A549 (cell line): ENCODE results near the gene BANP. TPM values are rescaled to one million over a fixed set of nuclear protein-coding genes. Genes with fewer than 3 reads are reported as not detected.

Experiments
- ATAC-seq, 2 experiments: fragments of 200-7000 bp in 1 of 2; fragments of >200 bp in 1 of 2; cut with Nextera tagmentation in 1 of 2; cut with Tn5 transposase in 1 of 2; 3 replicates each; pipeline versions ENCODE4 v1.8.0 to v1.9.1; 2018 to 2020; ENCODE audit warnings: mild to moderate bottlenecking in 1 of 2, moderate library complexity in 1 of 2
- CTCF ChIA-PET: fragments of 300-600 bp; sonication (Branson Sonifier 250); formaldehyde crosslinking; extraction: SDS; loops from one replicate; lab custom pipeline; 2021; ENCODE audit warnings: antibody characterized with exemption, inconsistent platforms; lab: Yijun Ruan, JAX
- POLR2A ChIA-PET: fragments of 350-600 bp; formaldehyde crosslinking; extraction: SDS; loops from one replicate; lab custom pipeline; 2021; ENCODE audit warnings: antibody characterized with exemption, inconsistent platforms; lab: Yijun Ruan, JAX
- DNase-seq, 2 experiments: peaks; one replicate each; pipeline versions ENCODE4 v3.0.0 to v3.0.0-alpha.2; 2011 to 2016; ENCODE audit warnings: low read depth in 1 of 2, low spot score in 1 of 2
- FAIRE-seq: peaks from 2 replicates; lab custom pipeline; 2011; peaks lifted over from hg19 to GRCh38; lab: Jason Lieb, UNC
- H3K27ac ChIP-seq, 2 experiments: fragments of >200 bp; sonication (Bioruptor Twin); formaldehyde crosslinking; 3 replicates each; pipeline ENCODE4 v1.5.1; 2016 to 2017
- H3K4me1 ChIP-seq: fragments of >200 bp; sonication (Bioruptor Twin); formaldehyde crosslinking; 3 replicates; pipeline ENCODE4 v1.6.1; 2016
- H3K4me2 ChIP-seq: fragments of >200 bp; sonication (Bioruptor Twin); formaldehyde crosslinking; 3 replicates; pipeline ENCODE4 v1.6.1; 2016
- H3K4me3 ChIP-seq: fragments of >200 bp; sonication (Bioruptor Twin); formaldehyde crosslinking; 3 replicates; pipeline ENCODE4 v1.5.1; 2016
- H3K9me3 ChIP-seq: fragments of >200 bp; sonication (Bioruptor Twin); formaldehyde crosslinking; 3 replicates; pipeline ENCODE4 v1.6.1; 2016
- CBX2 ChIP-seq: fragments of 200-600 bp; sonication (generic); IDR thresholded peaks from 2 replicates; pipeline ENCODE4 v1.6.1; 2016; ENCODE audit warnings: low read depth, mild to moderate bottlenecking, borderline replicate concordance
- CBX8 ChIP-seq: fragments of 200-600 bp; sonication (generic); IDR thresholded peaks from 2 replicates; pipeline ENCODE4 v1.6.1; 2016
- CHD4 ChIP-seq: fragments of 200-600 bp; sonication (generic); IDR thresholded peaks from 2 replicates; pipeline ENCODE4 v1.6.1; 2016; ENCODE audit warnings: antibody characterized with exemption, mild to moderate bottlenecking, borderline replicate concordance
- EHF ChIP-seq: fragments of 250-450 bp; sonication (Bioruptor Pico); IDR thresholded peaks from 2 replicates; pipeline ENCODE4 v1.5.0; 2020; ENCODE audit warnings: mild to moderate bottlenecking
- EHMT2 ChIP-seq: fragments of 200-600 bp; sonication (generic); IDR thresholded peaks from 2 replicates; pipeline ENCODE4 v1.6.1; 2016; ENCODE audit warnings: antibody characterized with exemption, low read depth, mild to moderate bottlenecking, moderate library complexity
- EP300 ChIP-seq, 2 experiments: fragments of >200 bp; sonication (Bioruptor Twin); formaldehyde crosslinking; IDR thresholded peaks; 2 replicates in 1 of 2; 3 replicates in 1 of 2; pipeline ENCODE4 v1.6.1; 2016 to 2017
- FOSB ChIP-seq: fragments of 250-450 bp; sonication (Bioruptor Pico); IDR thresholded peaks from 2 replicates; pipeline ENCODE4 v1.5.0; 2020; ENCODE audit warnings: mild to moderate bottlenecking, moderate library complexity
- FOSL2 ChIP-seq, 2 experiments: fragments of 450-650 bp in 1 of 2; fragments of >200 bp in 1 of 2; sonication (Bioruptor Twin) in 1 of 2; formaldehyde crosslinking; IDR thresholded peaks; 2 replicates each; pipeline versions ENCODE4 v1.5.0 to v1.6.1; 2016 to 2020; ENCODE audit warnings: mild to moderate bottlenecking in 1 of 2, moderate library complexity in 1 of 2
- GATA3 ChIP-seq: IDR thresholded peaks from 2 replicates; pipeline ENCODE4 v1.6.1; 2012; ENCODE audit warnings: borderline replicate concordance
- HDAC2 ChIP-seq: fragments of 200-600 bp; sonication (generic); IDR thresholded peaks from 2 replicates; pipeline ENCODE4 v1.6.1; 2016
- HOXB13 ChIP-seq: fragments of 250-450 bp; sonication (Bioruptor Pico); IDR thresholded peaks from 2 replicates; pipeline ENCODE4 v1.5.0; 2020; ENCODE audit warnings: low read depth, mild to moderate bottlenecking, moderate library complexity
- JUN ChIP-seq, 2 experiments: fragments of >200 bp; sonication (Bioruptor Twin); formaldehyde crosslinking; IDR thresholded peaks; 2 replicates in 1 of 2; 3 replicates in 1 of 2; pipeline ENCODE4 v1.6.1; 2016 to 2017
- KDM1A ChIP-seq: fragments of 200-600 bp; sonication (generic); IDR thresholded peaks from 2 replicates; pipeline ENCODE4 v1.6.1; 2016; ENCODE audit warnings: low read depth, mild to moderate bottlenecking
- MAFK ChIP-seq: fragments of 450-650 bp; IDR thresholded peaks from 2 replicates; pipeline ENCODE4 v1.6.1; 2014; ENCODE audit not compliant: partially characterized antibody
- MAZ ChIP-seq: fragments of 150-350 bp; IDR thresholded peaks from 2 replicates; pipeline ENCODE4 v1.6.1; 2014; ENCODE audit warnings: antibody characterized with exemption, low read depth, low read length, borderline replicate concordance
- MYC ChIP-seq: IDR thresholded peaks from 2 replicates; pipeline ENCODE4 v1.6.1; 2012; ENCODE audit warnings: mild to moderate bottlenecking, inconsistent platforms, low read length, improper control_type of control experiment, borderline replicate concordance
- NPAS2 ChIP-seq: fragments of 250-450 bp; sonication (Bioruptor Pico); IDR thresholded peaks from 2 replicates; pipeline ENCODE4 v1.8.0; 2022; ENCODE audit warnings: mild to moderate bottlenecking, moderate library complexity, borderline replicate concordance
- POLR2A ChIP-seq: IDR thresholded peaks from 2 replicates; pipeline ENCODE4 v1.6.1; 2012; ENCODE audit warnings: mild to moderate bottlenecking, low read length
- POLR2AphosphoS2 ChIP-seq: conservative IDR thresholded peaks from 2 replicates; pipeline ENCODE4 v1.6.1; 2012; ENCODE audit warnings: low read length, improper control_type of control experiment, inconsistent platforms
- RARB ChIP-seq: fragments of 250-450 bp; sonication (Bioruptor Pico); IDR thresholded peaks from 2 replicates; pipeline ENCODE4 v1.8.0; 2021; ENCODE audit warnings: mild to moderate bottlenecking, moderate library complexity
- RCOR1 ChIP-seq: fragments of 150-350 bp; IDR thresholded peaks from 2 replicates; pipeline ENCODE4 v1.6.1; 2014; ENCODE audit warnings: antibody characterized with exemption, low read length, low read depth
- SREBF2 ChIP-seq: fragments of 450-650 bp; IDR thresholded peaks from 2 replicates; pipeline ENCODE4 v1.6.1; 2014; ENCODE audit warnings: mild to moderate bottlenecking, moderate library complexity
- TP53 ChIP-seq: fragments of 250-450 bp; sonication (Bioruptor Pico); IDR thresholded peaks from 2 replicates; pipeline ENCODE4 v1.5.0; 2021; ENCODE audit warnings: mild to moderate bottlenecking, moderate library complexity
- ZC3H11A ChIP-seq: fragments of 450-650 bp; IDR thresholded peaks from 2 replicates; pipeline ENCODE4 v1.6.1; 2014; ENCODE audit warnings: antibody characterized with exemption, mild to moderate bottlenecking
- ZFP36 ChIP-seq: fragments of 450-650 bp; IDR thresholded peaks from 2 replicates; pipeline ENCODE4 v1.6.1; 2014; ENCODE audit warnings: borderline replicate concordance; ENCODE audit not compliant: partially characterized antibody
- ZNF302 ChIP-seq: fragments of 250-450 bp; sonication (Bioruptor Pico); IDR thresholded peaks from 2 replicates; pipeline ENCODE4 v1.9.0; 2021; ENCODE audit warnings: inconsistent platforms, mild to moderate bottlenecking, moderate library complexity
- ZSCAN20 ChIP-seq: fragments of 250-450 bp; sonication (Bioruptor Pico); IDR thresholded peaks from 2 replicates; pipeline ENCODE4 v1.8.0; 2022; ENCODE audit warnings: mild to moderate bottlenecking, moderate library complexity
- WGBS: methylation state at CpG from one replicate; pipeline ENCODE4 v1.1.6; 2017; ENCODE audit errors: missing lambda C conversion rate; 5-methylcytosine and 5-hydroxymethylcytosine counted together
- polyA plus RNA-seq, 4 experiments: library from polyadenylated mRNA; depleted of rRNA in 3 of 4; stranded (reverse); fragments of >200 nt; fragmentation: RNase III in 1 of 4; extraction: RNeasy Plus Mini Kit Qiagen cat#74134 plus additional on column Dnase treatment in 1 of 4; gene quantifications; 2 replicates in 3 of 4; 3 replicates in 1 of 4; pipeline ENCODE4 v1.2.3, GENCODE V29; 2011 to 2017
- TF ChIP-seq, protein P1 (sequence below): fragments of 450-650 bp; IDR thresholded peaks from 2 replicates; pipeline ENCODE4 v1.6.1; 2014; ENCODE audit warnings: antibody characterized with exemption
- TF ChIP-seq, protein P2 (sequence below): fragments of 150-350 bp; IDR thresholded peaks from 2 replicates; pipeline ENCODE4 v1.6.1; 2014; ENCODE audit warnings: low read depth, mild to moderate bottlenecking, low read length
- TF ChIP-seq, protein P3 (sequence below): IDR thresholded peaks from 2 replicates; pipeline ENCODE4 v1.6.1; 2012; ENCODE audit warnings: low read depth, borderline replicate concordance
- TF ChIP-seq, protein P4 (sequence below): fragments of >200 bp; sonication (Bioruptor Twin); formaldehyde crosslinking; IDR thresholded peaks from 3 replicates; pipeline ENCODE4 v1.6.1; 2016

The BANP gene
- polyA plus RNA-seq, 2 of the 4 experiments (the other 2 are of a cell fraction), result 17.1 to 17.2 TPM

DNA sequence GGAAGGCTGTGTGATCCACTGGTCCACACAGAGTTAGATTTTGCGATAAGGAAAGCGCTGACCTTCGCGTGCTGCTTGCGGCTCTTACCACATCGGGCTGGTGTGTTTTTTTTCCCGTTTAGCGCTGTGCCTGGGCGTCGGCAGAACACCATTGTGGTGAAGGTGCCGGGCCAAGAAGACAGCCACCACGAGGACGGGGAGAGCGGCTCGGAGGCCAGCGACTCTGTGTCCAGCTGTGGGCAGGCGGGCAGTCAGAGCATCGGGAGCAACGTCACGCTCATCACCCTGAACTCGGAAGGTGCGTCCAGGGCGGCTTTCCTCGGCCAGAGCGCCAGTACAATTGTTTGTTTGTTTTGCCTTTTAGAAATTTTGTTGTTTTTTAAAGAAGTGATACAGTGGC, 54.7 kb downstream of the BANP start:
- ATAC-seq (no peak), DNase-seq (no peak), FAIRE-seq (no peak)
- Histone ChIP-seq H3K27ac (no peak overlapping the region), H3K4me1 (no peaks in the 10 kb centered on the region), H3K4me3 (no peak overlapping the region), H3K4me2 (no peak overlapping the region), H3K9me3 (no peaks in the 10 kb centered on the region)
- POLR2A ChIA-PET, result no interaction called here
- no peak for TF ChIP-seq MAZ
- TF ChIP-seq SREBF2, result no peak
- no peak for TF ChIP-seq TP53 (CRISPR knock-in tag)
- TF ChIP-seq, protein P1, sequence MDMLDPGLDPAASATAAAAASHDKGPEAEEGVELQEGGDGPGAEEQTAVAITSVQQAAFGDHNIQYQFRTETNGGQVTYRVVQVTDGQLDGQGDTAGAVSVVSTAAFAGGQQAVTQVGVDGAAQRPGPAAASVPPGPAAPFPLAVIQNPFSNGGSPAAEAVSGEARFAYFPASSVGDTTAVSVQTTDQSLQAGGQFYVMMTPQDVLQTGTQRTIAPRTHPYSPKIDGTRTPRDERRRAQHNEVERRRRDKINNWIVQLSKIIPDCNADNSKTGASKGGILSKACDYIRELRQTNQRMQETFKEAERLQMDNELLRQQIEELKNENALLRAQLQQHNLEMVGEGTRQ, result no peak
- TF ChIP-seq EHF, result no peak
- no peak for TF ChIP-seq NPAS2 (CRISPR knock-in tag)
- TF ChIP-seq, protein P2, sequence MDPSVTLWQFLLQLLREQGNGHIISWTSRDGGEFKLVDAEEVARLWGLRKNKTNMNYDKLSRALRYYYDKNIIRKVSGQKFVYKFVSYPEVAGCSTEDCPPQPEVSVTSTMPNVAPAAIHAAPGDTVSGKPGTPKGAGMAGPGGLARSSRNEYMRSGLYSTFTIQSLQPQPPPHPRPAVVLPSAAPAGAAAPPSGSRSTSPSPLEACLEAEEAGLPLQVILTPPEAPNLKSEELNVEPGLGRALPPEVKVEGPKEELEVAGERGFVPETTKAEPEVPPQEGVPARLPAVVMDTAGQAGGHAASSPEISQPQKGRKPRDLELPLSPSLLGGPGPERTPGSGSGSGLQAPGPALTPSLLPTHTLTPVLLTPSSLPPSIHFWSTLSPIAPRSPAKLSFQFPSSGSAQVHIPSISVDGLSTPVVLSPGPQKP, result no peak
- TF ChIP-seq HOXB13, result no peak
- TF ChIP-seq KDM1A, result no peak
- TF ChIP-seq ZSCAN20, result no peak
- TF ChIP-seq FOSB (CRISPR knock-in tag), result no peak
- no peak for TF ChIP-seq ZNF302
- TF ChIP-seq JUN (IDR thresholded peaks at IDR 0.05), result no peak
- WGBS, result 94% methylated on average over 25 of the region's 25 CpGs
- CTCF ChIA-PET, result no interaction called here

DNA sequence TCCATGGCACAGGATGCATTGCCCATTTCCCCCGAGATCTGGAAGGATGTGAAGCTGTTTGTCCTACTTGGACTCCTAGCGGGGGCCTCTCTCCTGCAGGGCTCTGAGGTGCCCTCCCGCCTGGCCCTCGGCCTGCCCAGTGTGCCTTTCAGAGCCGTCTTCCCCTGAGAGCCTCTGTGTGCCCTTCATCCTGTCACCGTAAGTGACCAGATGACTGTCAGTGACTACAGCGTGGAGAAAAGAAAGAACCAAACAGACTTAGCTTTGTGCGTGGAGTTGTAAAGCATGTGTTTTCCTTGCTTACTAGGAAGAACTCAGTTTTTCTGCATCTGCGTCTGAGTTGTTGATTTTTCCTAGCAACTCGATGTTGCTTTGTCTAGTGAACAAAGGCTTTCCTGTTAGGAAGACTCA, 56.1 kb downstream of the BANP start:
- CTCF ChIA-PET, result no interaction called here
- no peak for DNase-seq
- Histone ChIP-seq H3K4me3 (no peak overlapping the region), H3K4me2 (no peak overlapping the region), H3K4me1 (no peaks in the 10 kb centered on the region), H3K27ac (no peak overlapping the region), H3K9me3 (no peaks in the 10 kb centered on the region)
- POLR2A ChIA-PET, result no interaction called here
- no peak for ATAC-seq
- 96% methylated on average over 10 of the region's 10 CpGs for WGBS
- FAIRE-seq, result no peak
- no peak for TF ChIP-seq SREBF2
- TF ChIP-seq ZC3H11A, result no peak
- TF ChIP-seq ZFP36, result no peak
- no peak for TF ChIP-seq ZSCAN20
- no peak for TF ChIP-seq CBX8
- TF ChIP-seq TP53 (CRISPR knock-in tag), result no peak
- TF ChIP-seq MAFK, result no peak
- no peak for TF ChIP-seq HDAC2
- TF ChIP-seq CBX2, result no peak
- no peak for TF ChIP-seq MYC
- TF ChIP-seq, protein P3, sequence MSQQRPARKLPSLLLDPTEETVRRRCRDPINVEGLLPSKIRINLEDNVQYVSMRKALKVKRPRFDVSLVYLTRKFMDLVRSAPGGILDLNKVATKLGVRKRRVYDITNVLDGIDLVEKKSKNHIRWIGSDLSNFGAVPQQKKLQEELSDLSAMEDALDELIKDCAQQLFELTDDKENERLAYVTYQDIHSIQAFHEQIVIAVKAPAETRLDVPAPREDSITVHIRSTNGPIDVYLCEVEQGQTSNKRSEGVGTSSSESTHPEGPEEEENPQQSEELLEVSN, result no peak
- no peak for TF ChIP-seq GATA3

DNA sequence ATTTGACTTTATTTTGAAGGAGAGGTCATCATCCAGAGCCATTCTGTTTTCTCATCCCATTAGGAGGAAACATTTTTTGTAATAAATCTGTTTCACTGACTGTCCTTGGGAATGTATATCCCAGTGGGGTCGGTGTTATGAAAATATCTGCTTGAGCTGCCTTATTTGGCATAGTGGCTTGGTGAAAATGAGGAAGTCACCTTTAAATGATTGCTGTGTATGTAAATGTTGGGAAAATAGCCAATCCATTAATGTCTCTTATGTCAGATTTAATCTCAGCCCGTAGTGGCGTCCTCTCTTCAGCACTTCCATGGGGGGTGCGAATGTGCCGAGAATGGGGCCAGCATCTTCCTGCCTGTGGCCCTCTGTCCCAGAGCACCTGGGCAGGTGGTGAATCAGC, 57.6 kb downstream of the BANP start:
- TF ChIP-seq FOSL2 (IDR thresholded peaks at IDR 0.05) (no peak), FOSL2 (CRISPR knock-in tag; IDR thresholded peaks at IDR 0.05) (no peak), HDAC2 (no peak), CHD4 (no peak), KDM1A (no peak), EP300 (IDR thresholded peaks at IDR 0.05) (no peak), JUN (IDR thresholded peaks at IDR 0.05) (no peak), POLR2AphosphoS2 (no peak), POLR2A (no peak), EHMT2 (no peak), ZC3H11A (no peak), RARB (CRISPR knock-in tag) (no peak), RCOR1 (no peak), ZSCAN20 (no peak), ZNF302 (no peak), MAFK (no peak)
- TF ChIP-seq, protein P4, sequence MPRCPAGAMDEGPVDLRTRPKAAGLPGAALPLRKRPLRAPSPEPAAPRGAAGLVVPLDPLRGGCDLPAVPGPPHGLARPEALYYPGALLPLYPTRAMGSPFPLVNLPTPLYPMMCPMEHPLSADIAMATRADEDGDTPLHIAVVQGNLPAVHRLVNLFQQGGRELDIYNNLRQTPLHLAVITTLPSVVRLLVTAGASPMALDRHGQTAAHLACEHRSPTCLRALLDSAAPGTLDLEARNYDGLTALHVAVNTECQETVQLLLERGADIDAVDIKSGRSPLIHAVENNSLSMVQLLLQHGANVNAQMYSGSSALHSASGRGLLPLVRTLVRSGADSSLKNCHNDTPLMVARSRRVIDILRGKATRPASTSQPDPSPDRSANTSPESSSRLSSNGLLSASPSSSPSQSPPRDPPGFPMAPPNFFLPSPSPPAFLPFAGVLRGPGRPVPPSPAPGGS, result no peak
- Histone ChIP-seq H3K4me1 (peaks cover 10% of the 10 kb centered on the region), H3K4me2 (no peak overlapping the region), H3K4me3 (no peak overlapping the region), H3K9me3 (no peaks in the 10 kb centered on the region), H3K27ac (no peak overlapping the region)
- WGBS, result 98% methylated on average over 5 of the region's 5 CpGs
- ChIA-PET CTCF (interaction anchor here (1.2 to 1.6 kb wide), 4 partner anchors 15 to 554 kb away, joined by 3 to 4 read pairs (median 3); partner anchors contain the start of gene ZNF469), POLR2A (no interaction called here)
- ATAC-seq, result no peak
- no peak for DNase-seq
- FAIRE-seq, result no peak
